ENCODE measurements around the gene CKS1B.
"Not testable (repeated sequence)": the region's sequence is repeated elsewhere in the genome, so short reads cannot be mapped to it uniquely, and the experiment has no call there.

The CKS1B gene

GRCh38 chr1:154995301-154995983 is 21.0 kb downstream of the CKS1B start:
- H3K79me1 ChIP-seq (replicated peaks; ENCODE audit: low read length, poor library complexity, severe bottlenecking); H2BK120ac ChIP-seq (ENCODE audit: low read depth, low read length); H4K8ac ChIP-seq (ENCODE audit: low read length); H3K4me2 ChIP-seq (ENCODE audit: low read length, poor library complexity, severe bottlenecking); H4K91ac ChIP-seq (ENCODE audit: low read length); H3K18ac ChIP-seq (ENCODE audit: low read depth in 1 of 2, low read length in 2 of 2); H2AK5ac ChIP-seq (ENCODE audit: low read length, severe bottlenecking); H3K27me3 ChIP-seq (ENCODE audit: control insufficient read depth in 1 of 2, insufficient read depth in 1 of 2, low read length in 2 of 2); H3K9me3 ChIP-seq (ENCODE audit: control insufficient read depth, low read length); H3K14ac ChIP-seq (ENCODE audit: low read length in 2 of 2); H2AFZ ChIP-seq (ENCODE audit: low read depth, low read length); H2BK5ac ChIP-seq (ENCODE audit: low read depth, low read length, poor library complexity, severe bottlenecking); H3K23ac ChIP-seq (ENCODE audit: low read length in 2 of 2); H3K4ac ChIP-seq (ENCODE audit: low read depth in 1 of 2, low read length in 2 of 2); H2BK12ac ChIP-seq (ENCODE audit: low read length in 2 of 2); H2BK15ac ChIP-seq (ENCODE audit: low read depth, poor library complexity, severe bottlenecking); H3K27ac ChIP-seq (ENCODE audit: low read length, poor library complexity, severe bottlenecking); H3K4me3 ChIP-seq (ENCODE audit: insufficient read depth in 1 of 2, low read depth in 1 of 2, low read length in 2 of 2): not testable (repeated sequence)
- Histone ChIP-seq H3K36me3 (ENCODE audit: control insufficient read depth in 1 of 2, insufficient read depth in 2 of 2, low read depth in 1 of 2, low read length in 2 of 2) (peaks cover 10 to 14% of the 10 kb centered on the region in 2 experiments), H3K4me1 (ENCODE audit: control insufficient read depth, insufficient read depth, low read depth, low read length) (peaks cover 27% of the 10 kb centered on the region), H3K9ac (ENCODE audit: low read length) (peak overlapping the region; percentile 30)
- DNase-seq: peak; percentile 89
- WGBS: 71% methylated on average over 5 of the region's 13 CpGs

- H3K36me3 ChIP-seq (ENCODE audit: control insufficient read depth in 1 of 2, insufficient read depth in 2 of 2, low read depth in 1 of 2, low read length in 2 of 2): peaks cover 3 to 10% of the 10 kb centered on the region in 2 experiments
- 90% methylated on average over 15 of the region's 15 CpGs for WGBS
- no peak overlapping the region for H3K27ac ChIP-seq (ENCODE audit: low read length, poor library complexity, severe bottlenecking)
- H2AK5ac ChIP-seq (ENCODE audit: low read length, severe bottlenecking): no peak overlapping the region
- peak overlapping the region in 1 of 2 experiments; percentile 24 for H2BK12ac ChIP-seq (ENCODE audit: low read length in 2 of 2)
- H2BK15ac ChIP-seq (ENCODE audit: low read depth, poor library complexity, severe bottlenecking): no peak overlapping the region
- no peak overlapping the region for H4K8ac ChIP-seq (ENCODE audit: low read length)
- H3K9me3 ChIP-seq (ENCODE audit: control insufficient read depth, low read length): no peaks in the 10 kb centered on the region
- DNase-seq: no peak
- H3K27me3 ChIP-seq (ENCODE audit: control insufficient read depth in 1 of 2, insufficient read depth in 1 of 2, low read length in 2 of 2): no peaks in the 10 kb centered on the region
- H3K4ac ChIP-seq (ENCODE audit: low read depth in 1 of 2, low read length in 2 of 2): peak overlapping the region in 1 of 2 experiments; percentile 51
- H4K91ac ChIP-seq (ENCODE audit: low read length): no peak overlapping the region
- no peak overlapping the region for H3K9ac ChIP-seq (ENCODE audit: low read length)
- peaks cover 7% of the 10 kb centered on the region for H3K79me1 ChIP-seq (replicated peaks; ENCODE audit: low read length, poor library complexity, severe bottlenecking)
- no peak overlapping the region for H3K23ac ChIP-seq (ENCODE audit: low read length in 2 of 2)
- no peak overlapping the region for H3K14ac ChIP-seq (ENCODE audit: low read length in 2 of 2)
- H3K18ac ChIP-seq (ENCODE audit: low read depth in 1 of 2, low read length in 2 of 2): no peak overlapping the region
- H3K4me1 ChIP-seq (ENCODE audit: control insufficient read depth, insufficient read depth, low read depth, low read length): peaks cover 30% of the 10 kb centered on the region
- no peak overlapping the region for H3K4me3 ChIP-seq (ENCODE audit: insufficient read depth in 1 of 2, low read depth in 1 of 2, low read length in 2 of 2)
- H3K4me2 ChIP-seq (ENCODE audit: low read length, poor library complexity, severe bottlenecking): no peak overlapping the region
- no peak overlapping the region for H2BK5ac ChIP-seq (ENCODE audit: low read depth, low read length, poor library complexity, severe bottlenecking)
- no peak overlapping the region for H2AFZ ChIP-seq (ENCODE audit: low read depth, low read length)
- no peak overlapping the region for H2BK120ac ChIP-seq (ENCODE audit: low read depth, low read length)
Measured at GRCh38 chr1:154996966-154997701, 22.7 kb downstream of the CKS1B start.

GRCh38 chr1:154998201-154998780 is 23.8 kb downstream of the CKS1B start:
- WGBS: 92% methylated on average over 14 of the region's 16 CpGs
- Histone ChIP-seq H3K14ac (ENCODE audit: low read length in 2 of 2) (no peak overlapping the region), H2BK5ac (ENCODE audit: low read depth, low read length, poor library complexity, severe bottlenecking) (no peak overlapping the region), H2BK15ac (ENCODE audit: low read depth, poor library complexity, severe bottlenecking) (no peak overlapping the region), H3K18ac (ENCODE audit: low read depth in 1 of 2, low read length in 2 of 2) (no peak overlapping the region), H2AK5ac (ENCODE audit: low read length, severe bottlenecking) (peak overlapping the region; percentile 17), H3K4me2 (ENCODE audit: low read length, poor library complexity, severe bottlenecking) (no peak overlapping the region), H3K36me3 (ENCODE audit: control insufficient read depth in 1 of 2, insufficient read depth in 2 of 2, low read depth in 1 of 2, low read length in 2 of 2) (peaks cover 0 to 4% of the 10 kb centered on the region in 2 experiments), H3K4me3 (ENCODE audit: insufficient read depth in 1 of 2, low read depth in 1 of 2, low read length in 2 of 2) (no peak overlapping the region), H4K8ac (ENCODE audit: low read length) (no peak overlapping the region), H3K27ac (ENCODE audit: low read length, poor library complexity, severe bottlenecking) (no peak overlapping the region), H3K23ac (ENCODE audit: low read length in 2 of 2) (peak overlapping the region in 1 of 2 experiments; percentile 15), H3K27me3 (ENCODE audit: control insufficient read depth in 1 of 2, insufficient read depth in 1 of 2, low read length in 2 of 2) (no peaks in the 10 kb centered on the region), H4K91ac (ENCODE audit: low read length) (no peak overlapping the region), H3K4ac (ENCODE audit: low read depth in 1 of 2, low read length in 2 of 2) (no peak overlapping the region), H3K9me3 (ENCODE audit: control insufficient read depth, low read length) (no peaks in the 10 kb centered on the region), H2BK120ac (ENCODE audit: low read depth, low read length) (no peak overlapping the region), H2AFZ (ENCODE audit: low read depth, low read length) (no peak overlapping the region), H3K79me1 (replicated peaks; ENCODE audit: low read length, poor library complexity, severe bottlenecking) (peaks cover 7% of the 10 kb centered on the region), H3K4me1 (ENCODE audit: control insufficient read depth, insufficient read depth, low read depth, low read length) (peaks cover 24% of the 10 kb centered on the region), H2BK12ac (ENCODE audit: low read length in 2 of 2) (peak overlapping the region in 1 of 2 experiments; percentile 55), H3K9ac (ENCODE audit: low read length) (peak overlapping the region; percentile 66)
- no peak for DNase-seq
